ENCODE measurements around the gene PIP4K2B.

DNA sequence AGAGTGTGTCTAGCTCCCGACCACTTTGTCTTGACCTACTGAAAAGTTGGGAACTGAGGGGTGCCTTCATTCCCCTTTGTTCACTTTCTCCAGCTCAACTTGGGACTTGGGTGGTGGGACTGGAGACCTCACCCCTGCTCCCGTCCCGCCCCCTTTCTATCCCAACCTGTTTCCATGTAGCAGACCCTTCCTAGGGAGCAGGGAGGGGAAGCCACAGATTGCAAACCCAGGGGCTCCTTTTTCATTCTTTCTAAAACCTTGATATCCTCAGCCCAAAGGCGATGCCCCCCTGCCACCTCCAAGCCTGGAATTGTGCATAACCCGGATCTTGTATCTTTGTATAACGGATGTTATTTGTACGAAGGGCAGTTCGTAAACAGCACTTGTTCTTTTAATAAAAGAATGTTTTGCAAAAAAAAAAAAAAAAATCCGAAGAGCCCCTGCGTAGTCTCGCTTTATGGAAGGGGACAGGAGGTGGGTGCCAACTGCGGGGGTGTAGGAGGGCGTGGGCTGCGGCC, 69.9 kb downstream of the PIP4K2B start:
- TF ChIP-seq, protein P1, sequence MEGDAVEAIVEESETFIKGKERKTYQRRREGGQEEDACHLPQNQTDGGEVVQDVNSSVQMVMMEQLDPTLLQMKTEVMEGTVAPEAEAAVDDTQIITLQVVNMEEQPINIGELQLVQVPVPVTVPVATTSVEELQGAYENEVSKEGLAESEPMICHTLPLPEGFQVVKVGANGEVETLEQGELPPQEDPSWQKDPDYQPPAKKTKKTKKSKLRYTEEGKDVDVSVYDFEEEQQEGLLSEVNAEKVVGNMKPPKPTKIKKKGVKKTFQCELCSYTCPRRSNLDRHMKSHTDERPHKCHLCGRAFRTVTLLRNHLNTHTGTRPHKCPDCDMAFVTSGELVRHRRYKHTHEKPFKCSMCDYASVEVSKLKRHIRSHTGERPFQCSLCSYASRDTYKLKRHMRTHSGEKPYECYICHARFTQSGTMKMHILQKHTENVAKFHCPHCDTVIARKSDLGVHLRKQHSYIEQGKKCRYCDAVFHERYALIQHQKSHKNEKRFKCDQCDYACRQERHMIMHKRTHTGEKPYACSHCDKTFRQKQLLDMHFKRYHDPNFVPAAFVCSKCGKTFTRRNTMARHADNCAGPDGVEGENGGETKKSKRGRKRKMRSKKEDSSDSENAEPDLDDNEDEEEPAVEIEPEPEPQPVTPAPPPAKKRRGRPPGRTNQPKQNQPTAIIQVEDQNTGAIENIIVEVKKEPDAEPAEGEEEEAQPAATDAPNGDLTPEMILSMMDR (IDR thresholded peaks at IDR 0.05; ENCODE audit: low read depth, low read length): no peak
- TF ChIP-seq POLR2A (IDR thresholded peaks at IDR 0.05; ENCODE audit: extremely low read depth, insufficient read length): no peak
